ENCODE results near the gene ASB2.

DNA sequence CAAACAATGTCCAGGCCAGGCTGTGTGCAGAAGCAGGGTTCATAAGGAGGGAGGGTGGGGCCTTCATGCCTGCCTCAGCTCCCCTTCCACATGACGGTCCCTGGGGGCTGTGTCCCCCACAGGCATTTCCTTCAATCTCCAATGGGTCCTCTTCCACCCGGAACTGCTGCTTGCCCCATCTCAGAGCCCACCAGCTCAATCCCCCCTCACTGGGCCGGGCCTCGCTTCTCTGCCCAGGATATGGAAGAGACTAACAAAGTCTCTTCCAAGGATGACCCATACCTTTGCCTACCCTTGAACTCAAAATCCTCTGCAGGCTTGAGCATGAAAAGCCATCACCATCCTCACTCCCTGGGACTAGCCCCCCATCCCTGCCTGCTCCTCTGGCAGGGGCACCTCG, 77.6 kb downstream of the ASB2 start:
- TF ChIP-seq, protein P1, sequence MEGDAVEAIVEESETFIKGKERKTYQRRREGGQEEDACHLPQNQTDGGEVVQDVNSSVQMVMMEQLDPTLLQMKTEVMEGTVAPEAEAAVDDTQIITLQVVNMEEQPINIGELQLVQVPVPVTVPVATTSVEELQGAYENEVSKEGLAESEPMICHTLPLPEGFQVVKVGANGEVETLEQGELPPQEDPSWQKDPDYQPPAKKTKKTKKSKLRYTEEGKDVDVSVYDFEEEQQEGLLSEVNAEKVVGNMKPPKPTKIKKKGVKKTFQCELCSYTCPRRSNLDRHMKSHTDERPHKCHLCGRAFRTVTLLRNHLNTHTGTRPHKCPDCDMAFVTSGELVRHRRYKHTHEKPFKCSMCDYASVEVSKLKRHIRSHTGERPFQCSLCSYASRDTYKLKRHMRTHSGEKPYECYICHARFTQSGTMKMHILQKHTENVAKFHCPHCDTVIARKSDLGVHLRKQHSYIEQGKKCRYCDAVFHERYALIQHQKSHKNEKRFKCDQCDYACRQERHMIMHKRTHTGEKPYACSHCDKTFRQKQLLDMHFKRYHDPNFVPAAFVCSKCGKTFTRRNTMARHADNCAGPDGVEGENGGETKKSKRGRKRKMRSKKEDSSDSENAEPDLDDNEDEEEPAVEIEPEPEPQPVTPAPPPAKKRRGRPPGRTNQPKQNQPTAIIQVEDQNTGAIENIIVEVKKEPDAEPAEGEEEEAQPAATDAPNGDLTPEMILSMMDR (IDR thresholded peaks at IDR 0.05) = no peak
- TF ChIP-seq EP300 (IDR thresholded peaks at IDR 0.05) = no peak
